ENCODE measurements around the gene PDLIM1. TPM values are rescaled to one million over a fixed set of nuclear protein-coding genes. Genes with fewer than 3 reads are reported as not detected.

The PDLIM1 gene
- total RNA-seq, 1 donor from 2014 or later: 2.9 TPM

DNA sequence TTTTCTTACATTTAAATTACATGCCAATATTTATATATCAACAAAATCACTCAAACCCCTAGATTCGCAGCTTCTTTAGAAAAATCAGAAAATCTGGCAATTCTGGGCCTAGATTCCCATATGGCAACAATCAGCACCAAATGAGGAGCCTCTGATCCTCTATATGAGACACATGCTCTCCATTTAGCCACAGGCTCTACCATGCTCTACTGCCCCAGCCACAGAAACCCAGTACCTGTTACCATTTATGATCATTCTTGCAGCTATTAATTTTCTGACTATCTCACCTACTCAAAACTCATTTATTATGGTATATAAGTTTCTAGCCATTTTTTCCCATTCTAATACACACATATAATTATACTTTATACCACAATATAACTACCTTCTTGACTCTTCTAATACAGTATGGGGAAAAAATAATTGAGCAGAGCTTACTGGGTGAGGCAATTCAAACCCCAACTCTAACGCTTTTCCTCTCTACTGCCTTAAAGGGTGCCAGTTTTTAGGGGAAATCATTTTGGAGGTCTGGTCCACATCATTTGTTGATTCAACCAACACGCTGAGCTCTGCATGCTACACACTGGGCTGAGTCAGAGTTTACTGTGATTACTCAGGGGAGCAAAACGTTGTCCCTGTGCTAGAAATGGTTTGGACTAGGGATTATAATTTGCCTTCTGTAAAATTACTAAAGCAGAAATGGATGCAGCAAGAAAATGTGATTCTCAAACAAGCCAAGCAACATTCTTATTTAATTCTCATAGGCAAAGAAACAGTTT lies 11.6 kb downstream of the PDLIM1 start:
- no peaks in the 10 kb centered on the region for H3K9me3 Mint-ChIP-seq
- H3K4me1 Mint-ChIP-seq (ENCODE audit: low read depth): no peaks in the 10 kb centered on the region
- no peak for DNase-seq (ENCODE audit: low spot score)
- no peak overlapping the region for H3K27ac Mint-ChIP-seq
- no peak overlapping the region for H3K4me3 Mint-ChIP-seq (ENCODE audit: low read depth)
- H3K36me3 Mint-ChIP-seq (ENCODE audit: low read depth): no peaks in the 10 kb centered on the region
- peaks cover 10% of the 10 kb centered on the region for H3K27me3 Mint-ChIP-seq (ENCODE audit: low read depth)
- intact Hi-C loops (cut with micrococcal nuclease): no loop called here

DNA sequence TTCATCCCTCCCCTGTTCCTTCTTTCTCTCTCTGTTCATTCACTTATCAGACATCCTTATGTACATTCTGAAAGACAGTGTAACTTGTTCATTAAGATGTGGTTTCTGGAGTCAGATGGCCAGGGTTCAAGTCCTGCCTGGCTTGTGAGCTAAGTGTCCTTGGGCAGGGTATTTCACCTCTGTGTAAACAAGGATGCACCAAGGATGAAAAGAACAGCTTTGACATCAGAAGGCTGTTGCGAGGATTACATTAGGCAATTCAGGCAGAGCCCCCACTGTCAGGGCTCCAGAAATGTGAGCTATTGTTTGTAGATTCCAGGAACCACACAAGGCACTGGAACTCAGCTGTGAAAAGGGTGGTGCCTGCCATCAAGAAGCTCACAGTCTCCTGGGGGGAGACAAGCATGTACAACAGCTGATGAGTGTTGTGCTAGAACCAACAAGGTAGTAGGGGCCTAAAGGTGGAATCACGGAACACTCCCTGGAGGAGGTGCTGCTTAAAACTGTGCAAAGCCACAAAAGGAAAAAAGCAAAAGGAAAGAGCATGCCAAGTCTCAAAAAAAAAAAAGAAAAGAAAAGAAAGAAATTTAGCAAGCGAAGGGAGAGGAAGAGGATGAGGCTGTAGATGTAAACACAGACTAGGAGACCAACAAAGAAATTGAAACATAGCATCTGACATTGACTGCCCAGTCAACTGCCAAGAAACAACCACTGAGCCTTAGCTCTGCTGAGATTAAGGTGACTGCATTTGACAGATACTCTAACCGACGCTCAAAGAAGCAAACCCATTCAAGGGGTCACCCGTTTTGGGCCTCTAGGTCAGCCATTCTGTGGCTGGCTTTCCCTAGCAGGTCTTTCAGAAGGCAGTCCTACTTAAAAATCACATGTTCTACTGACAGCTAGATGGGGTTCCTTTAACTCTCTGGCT lies 12.5 kb downstream of the PDLIM1 start:
- H3K4me1 Mint-ChIP-seq (ENCODE audit: low read depth): no peaks in the 10 kb centered on the region
- H3K9me3 Mint-ChIP-seq: no peaks in the 10 kb centered on the region
- no peaks in the 10 kb centered on the region for H3K36me3 Mint-ChIP-seq (ENCODE audit: low read depth)
- no peak overlapping the region for H3K27ac Mint-ChIP-seq
- peaks cover 4% of the 10 kb centered on the region for H3K27me3 Mint-ChIP-seq (ENCODE audit: low read depth)
- DNase-seq (ENCODE audit: low spot score): no peak
- intact Hi-C loops (cut with micrococcal nuclease): no loop called here
- H3K4me3 Mint-ChIP-seq (ENCODE audit: low read depth): no peak overlapping the region

DNA sequence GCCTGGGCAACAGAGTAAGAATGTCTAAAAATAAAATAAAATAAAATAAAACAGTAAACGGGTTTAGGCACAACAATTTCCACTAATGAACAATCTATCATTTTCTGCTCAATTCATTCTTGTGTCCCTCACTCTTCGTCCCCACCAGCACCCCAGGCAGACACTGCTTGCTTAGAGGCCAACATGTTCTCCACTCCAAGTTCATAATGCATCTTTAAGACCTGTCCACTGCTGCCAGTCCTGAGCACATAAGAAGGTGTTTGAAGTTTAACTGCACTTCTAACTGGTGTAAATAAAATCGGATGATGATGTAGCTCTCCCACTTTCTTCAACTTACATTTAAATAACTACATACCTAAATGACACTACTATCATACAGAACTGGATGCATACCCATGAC lies 13.2 kb downstream of the PDLIM1 start:
- peaks cover 9% of the 10 kb centered on the region for H3K27me3 Mint-ChIP-seq (ENCODE audit: low read depth)
- H3K27ac Mint-ChIP-seq: no peak overlapping the region
- H3K9me3 Mint-ChIP-seq: no peaks in the 10 kb centered on the region
- no peak for DNase-seq (ENCODE audit: low spot score)
- intact Hi-C loops (cut with micrococcal nuclease): no loop called here
- H3K36me3 Mint-ChIP-seq (ENCODE audit: low read depth): no peaks in the 10 kb centered on the region
- no peak overlapping the region for H3K4me3 Mint-ChIP-seq (ENCODE audit: low read depth)
- H3K4me1 Mint-ChIP-seq (ENCODE audit: low read depth): no peaks in the 10 kb centered on the region

DNA sequence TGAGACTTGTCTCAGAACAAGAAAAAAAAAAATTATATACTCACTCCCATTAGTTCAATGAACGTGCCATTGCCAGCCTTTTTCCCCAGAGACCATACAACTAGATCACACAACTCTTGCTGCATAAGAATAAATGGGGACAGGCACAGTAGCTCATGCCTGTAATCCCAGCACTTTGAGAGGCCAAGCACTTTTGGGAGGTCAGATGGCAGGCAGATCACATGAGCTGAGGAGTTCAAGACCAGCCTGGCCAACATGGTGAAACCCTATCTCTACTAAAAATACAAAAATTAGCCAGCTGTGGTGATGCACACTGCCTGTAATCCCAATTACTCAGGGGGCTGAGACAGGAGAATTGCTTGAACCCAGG lies 13.6 kb downstream of the PDLIM1 start:
- Mint-ChIP-seq H3K27me3 (ENCODE audit: low read depth) (peaks cover 9% of the 10 kb centered on the region), H3K36me3 (ENCODE audit: low read depth) (no peaks in the 10 kb centered on the region), H3K9me3 (no peaks in the 10 kb centered on the region), H3K4me3 (ENCODE audit: low read depth) (no peak overlapping the region), H3K27ac (no peak overlapping the region), H3K4me1 (ENCODE audit: low read depth) (no peaks in the 10 kb centered on the region)
- DNase-seq (ENCODE audit: low spot score): no peak
- intact Hi-C loops (cut with micrococcal nuclease): no loop called here

DNA sequence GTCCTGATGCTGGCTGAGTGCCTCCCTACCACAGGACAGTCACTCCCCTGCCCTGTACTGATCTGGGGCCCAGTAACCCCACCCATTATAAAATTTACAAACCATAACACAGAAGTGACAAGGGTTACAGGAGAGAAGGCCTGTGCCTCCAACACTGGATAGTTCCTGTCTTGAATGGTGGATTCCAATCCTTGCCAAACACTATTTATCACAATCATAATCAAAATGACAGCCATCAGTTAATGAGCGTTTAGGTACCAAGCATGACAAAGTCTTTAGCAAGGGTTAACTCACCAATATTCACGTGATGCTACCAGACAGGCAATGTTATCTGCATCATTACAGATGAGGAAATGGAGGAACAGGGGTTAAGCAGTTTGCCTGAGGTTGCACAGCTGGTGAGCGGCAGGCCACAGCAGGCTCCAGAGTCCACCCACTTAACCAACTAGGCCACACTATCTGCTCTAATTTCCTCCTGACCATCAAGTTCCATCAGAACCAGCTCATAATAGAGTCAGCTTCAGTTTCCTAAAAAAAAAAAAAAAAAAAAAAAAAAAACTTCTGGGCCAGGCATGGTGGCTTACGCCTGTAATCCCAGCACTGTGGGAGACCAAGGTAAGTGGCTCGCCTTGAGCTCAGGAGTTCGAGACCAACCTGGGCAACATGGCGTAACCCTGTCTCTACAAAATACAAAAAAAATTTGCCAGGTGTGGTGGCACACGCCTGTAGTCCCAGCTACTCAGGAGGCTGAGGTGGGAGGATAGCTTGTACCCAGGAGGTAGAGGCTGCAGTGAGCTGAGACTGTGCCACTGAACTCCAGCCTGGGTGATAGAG lies 14.2 kb downstream of the PDLIM1 start:
- H3K27ac Mint-ChIP-seq: no peak overlapping the region
- no peaks in the 10 kb centered on the region for H3K9me3 Mint-ChIP-seq
- no peaks in the 10 kb centered on the region for H3K36me3 Mint-ChIP-seq (ENCODE audit: low read depth)
- H3K4me3 Mint-ChIP-seq (ENCODE audit: low read depth): no peak overlapping the region
- no peak for DNase-seq (ENCODE audit: low spot score)
- intact Hi-C loops (cut with micrococcal nuclease): no loop called here
- peaks cover 9% of the 10 kb centered on the region for H3K27me3 Mint-ChIP-seq (ENCODE audit: low read depth)
- H3K4me1 Mint-ChIP-seq (ENCODE audit: low read depth): no peaks in the 10 kb centered on the region

DNA sequence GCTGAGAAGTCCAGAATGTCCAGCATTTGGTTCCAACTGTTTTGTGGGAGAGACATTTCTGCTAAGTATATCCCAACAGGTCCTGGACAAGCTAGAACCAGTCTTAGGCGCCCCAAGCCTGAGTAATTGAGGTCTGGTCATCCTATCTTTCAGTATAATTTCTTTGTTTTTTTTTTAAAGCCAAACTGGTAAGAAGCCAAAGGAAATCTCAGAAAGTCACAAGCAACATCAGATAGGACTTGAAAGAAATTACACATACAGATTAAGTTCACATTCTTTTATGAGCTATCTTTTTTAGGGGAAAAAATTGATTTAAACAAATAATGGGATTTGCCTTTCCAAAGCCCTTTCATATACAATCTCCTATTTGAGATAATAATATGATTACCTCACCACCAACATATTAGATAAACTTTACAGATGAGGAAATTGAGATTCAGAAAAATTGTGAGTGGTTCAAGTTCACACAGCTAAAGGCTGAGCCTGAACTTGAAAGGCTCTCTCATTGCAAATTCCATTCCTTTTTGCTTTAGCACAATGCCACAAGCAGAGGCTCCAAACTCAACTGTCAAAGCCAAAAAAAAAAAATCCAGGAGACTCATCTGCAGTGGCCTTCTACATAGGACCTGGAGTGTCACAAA lies 15.0 kb downstream of the PDLIM1 start:
- Mint-ChIP-seq H3K4me1 (ENCODE audit: low read depth) (no peaks in the 10 kb centered on the region), H3K27ac (no peak overlapping the region), H3K9me3 (no peaks in the 10 kb centered on the region), H3K36me3 (ENCODE audit: low read depth) (no peaks in the 10 kb centered on the region), H3K27me3 (ENCODE audit: low read depth) (peaks cover 9% of the 10 kb centered on the region), H3K4me3 (ENCODE audit: low read depth) (no peak overlapping the region)
- DNase-seq (ENCODE audit: low spot score): no peak
- intact Hi-C loops (cut with micrococcal nuclease): no loop called here

DNA sequence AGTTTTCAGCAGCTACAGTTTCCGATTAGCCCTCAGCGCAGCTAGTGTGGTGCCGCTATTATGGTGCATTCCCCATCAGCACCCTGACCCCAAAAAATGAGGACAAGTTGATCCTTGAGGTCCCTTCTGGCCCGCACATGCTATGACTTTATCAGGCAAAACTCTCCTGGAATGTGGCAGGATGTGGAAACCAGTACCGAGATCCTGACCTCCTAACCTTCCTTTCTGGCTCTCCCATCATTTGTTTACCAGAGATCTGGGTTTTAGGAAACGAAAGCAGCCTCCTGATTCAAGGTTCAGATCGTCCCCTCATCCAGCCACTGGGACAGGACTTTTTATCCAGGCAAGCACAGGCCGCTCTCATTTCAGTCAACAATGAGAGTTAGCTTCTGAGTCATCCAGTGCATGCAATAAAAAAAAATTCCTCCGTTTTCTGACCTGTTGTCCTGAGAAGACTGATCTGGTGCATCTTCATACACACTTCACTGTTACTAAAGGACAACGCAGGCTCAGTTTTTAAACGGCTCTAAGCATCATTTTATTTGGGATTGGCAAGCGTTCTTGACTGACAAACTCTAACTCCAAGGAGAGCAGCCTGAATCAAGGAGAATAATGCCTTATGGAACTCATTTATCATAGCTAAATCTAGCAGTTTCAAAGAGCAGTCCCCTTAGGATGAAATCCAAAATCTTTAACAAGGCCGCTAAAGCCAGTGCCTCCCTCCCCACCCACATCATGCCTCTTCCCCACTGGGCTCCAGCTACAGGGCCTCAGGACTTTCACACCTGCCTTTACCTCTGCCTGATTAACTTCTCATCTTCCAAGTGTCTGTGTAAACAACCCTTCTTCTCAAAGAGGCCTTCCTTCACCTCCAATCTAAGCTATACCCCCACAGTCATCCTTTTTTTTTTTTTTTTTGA lies 17.1 kb downstream of the PDLIM1 start:
- Mint-ChIP-seq H3K27me3 (ENCODE audit: low read depth) (peaks cover 9% of the 10 kb centered on the region), H3K4me3 (ENCODE audit: low read depth) (no peak overlapping the region), H3K36me3 (ENCODE audit: low read depth) (no peaks in the 10 kb centered on the region), H3K27ac (no peak overlapping the region), H3K9me3 (no peaks in the 10 kb centered on the region), H3K4me1 (ENCODE audit: low read depth) (no peaks in the 10 kb centered on the region)
- intact Hi-C loops (cut with micrococcal nuclease): no loop called here
- DNase-seq (ENCODE audit: low spot score): no peak

DNA sequence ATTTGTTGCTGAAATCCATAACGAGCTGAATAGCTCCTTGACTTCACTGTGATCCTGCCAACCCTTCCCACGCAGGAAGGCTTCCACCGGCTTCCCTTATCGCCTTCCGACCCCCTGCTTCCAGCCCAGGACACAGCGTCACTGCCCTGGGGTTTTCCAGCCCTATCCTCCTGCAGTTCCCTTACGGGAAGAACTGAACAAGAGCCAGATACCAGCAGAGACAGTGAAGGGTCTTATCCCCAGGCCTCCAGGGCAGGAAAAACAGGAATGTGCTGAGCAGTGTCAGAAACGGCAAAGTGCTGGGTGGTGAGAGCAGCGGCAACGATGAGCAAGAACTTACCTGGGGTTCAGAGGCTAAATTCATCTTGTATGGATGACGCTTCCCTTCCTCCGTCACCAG lies 22.4 kb downstream of the PDLIM1 start:
- no peaks in the 10 kb centered on the region for H3K36me3 Mint-ChIP-seq (ENCODE audit: low read depth)
- H3K27me3 Mint-ChIP-seq (ENCODE audit: low read depth): peaks cover 7% of the 10 kb centered on the region
- intact Hi-C loops (cut with micrococcal nuclease): no loop called here
- peaks cover 4% of the 10 kb centered on the region for H3K4me1 Mint-ChIP-seq (ENCODE audit: low read depth)
- no peak for DNase-seq (ENCODE audit: low spot score)
- H3K9me3 Mint-ChIP-seq: no peaks in the 10 kb centered on the region
- H3K4me3 Mint-ChIP-seq (ENCODE audit: low read depth): no peak overlapping the region
- H3K27ac Mint-ChIP-seq: no peak overlapping the region

DNA sequence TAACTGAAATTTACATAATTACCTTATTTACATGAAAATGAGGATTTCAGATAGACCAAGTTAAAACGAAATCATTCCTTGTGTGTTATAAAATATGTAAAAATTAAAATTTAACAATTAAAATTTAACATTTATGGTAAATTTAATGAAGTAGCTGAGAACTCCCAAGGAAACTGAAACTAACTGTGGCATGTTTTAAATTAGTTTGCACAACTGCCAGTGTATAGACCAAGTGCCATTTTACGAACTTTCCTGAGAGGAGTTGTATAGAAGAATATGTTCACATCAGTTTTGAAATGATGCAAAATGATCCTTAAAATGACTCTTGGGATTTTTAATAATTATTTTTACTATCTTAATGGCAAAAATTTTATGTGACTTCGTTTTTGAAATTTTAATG lies 23.6 kb downstream of the PDLIM1 start:
- Mint-ChIP-seq H3K27me3 (ENCODE audit: low read depth) (peaks cover 3% of the 10 kb centered on the region), H3K9me3 (no peaks in the 10 kb centered on the region), H3K4me1 (ENCODE audit: low read depth) (peaks cover 4% of the 10 kb centered on the region), H3K27ac (no peak overlapping the region), H3K4me3 (ENCODE audit: low read depth) (no peak overlapping the region), H3K36me3 (ENCODE audit: low read depth) (peaks cover 3% of the 10 kb centered on the region)
- DNase-seq (ENCODE audit: low spot score): no peak
- intact Hi-C loops (cut with micrococcal nuclease): no loop called here

DNA sequence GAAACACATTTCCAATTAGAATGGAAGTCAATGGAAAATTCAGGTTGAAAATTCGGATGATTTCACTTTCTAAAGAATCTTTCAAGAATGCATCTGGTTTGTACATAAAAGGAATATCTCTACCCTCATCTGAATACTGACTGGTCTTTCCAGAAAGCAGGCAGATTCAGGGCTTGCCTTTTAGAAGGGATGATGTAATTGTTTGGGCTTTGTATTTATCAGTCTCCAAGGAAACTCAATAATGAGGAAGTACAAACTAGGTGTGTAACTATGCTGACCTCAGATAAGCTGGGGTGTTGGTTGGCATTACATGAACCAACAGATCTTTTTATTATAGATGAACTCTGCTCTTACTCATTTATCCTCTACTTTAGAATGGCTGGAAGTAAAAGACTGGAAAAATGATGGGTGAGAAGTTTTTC lies 24.1 kb downstream of the PDLIM1 start:
- intact Hi-C loops (cut with micrococcal nuclease): no loop called here
- Mint-ChIP-seq H3K4me1 (ENCODE audit: low read depth) (peaks cover 4% of the 10 kb centered on the region), H3K4me3 (ENCODE audit: low read depth) (no peak overlapping the region), H3K27me3 (ENCODE audit: low read depth) (peaks cover 3% of the 10 kb centered on the region), H3K27ac (no peak overlapping the region), H3K36me3 (ENCODE audit: low read depth) (peaks cover 3% of the 10 kb centered on the region), H3K9me3 (no peaks in the 10 kb centered on the region)
- DNase-seq (ENCODE audit: low spot score): no peak

DNA sequence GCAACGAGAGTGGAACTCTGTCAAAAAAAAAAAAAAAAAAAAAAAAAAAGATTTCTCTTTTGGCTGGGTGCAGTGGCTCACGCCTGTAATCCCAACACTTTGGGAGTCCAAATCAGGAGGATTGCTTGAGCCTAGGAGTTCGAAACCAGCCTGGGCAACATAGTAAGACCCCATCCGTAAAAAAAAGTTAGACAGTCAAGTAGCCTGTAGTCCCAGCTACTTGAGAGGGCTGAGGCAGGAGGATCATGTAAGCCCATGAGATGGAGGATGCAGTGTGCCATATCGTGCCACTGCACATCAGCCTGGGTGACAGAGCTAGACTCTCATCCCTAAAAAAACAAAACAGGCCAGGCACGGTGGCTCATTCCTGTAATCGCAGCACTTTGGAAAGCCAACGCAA lies 25.2 kb downstream of the PDLIM1 start:
- intact Hi-C loops (cut with micrococcal nuclease): no loop called here
- Mint-ChIP-seq H3K4me3 (ENCODE audit: low read depth) (no peak overlapping the region), H3K36me3 (ENCODE audit: low read depth) (peaks cover 3% of the 10 kb centered on the region), H3K27me3 (ENCODE audit: low read depth) (peaks cover 3% of the 10 kb centered on the region), H3K9me3 (no peaks in the 10 kb centered on the region), H3K4me1 (ENCODE audit: low read depth) (peaks cover 4% of the 10 kb centered on the region), H3K27ac (no peak overlapping the region)
- DNase-seq (ENCODE audit: low spot score): no peak
